Measurements from ENCODE around the gene CASP14.

DNA sequence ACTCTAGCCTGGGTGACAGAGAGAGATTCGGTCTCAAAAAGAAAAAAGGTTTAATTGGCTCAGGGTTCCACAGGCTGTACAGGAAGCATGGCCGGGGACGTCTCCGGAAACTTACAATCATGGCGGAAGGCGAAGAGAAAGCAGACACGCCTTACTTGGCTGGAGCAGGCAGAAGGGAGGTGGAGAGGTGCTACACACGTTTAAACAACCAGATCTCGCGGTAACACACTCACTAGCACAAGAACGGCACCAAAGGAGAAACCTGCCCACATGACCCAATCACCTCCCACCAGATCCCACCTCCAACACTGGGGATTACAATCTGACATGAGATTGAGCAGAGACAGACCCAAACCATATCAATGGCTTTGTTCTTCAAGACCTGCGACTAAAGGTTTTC lies 12.8 kb downstream of the CASP14 start:
- TF ChIP-seq CTCF (IDR thresholded peaks at IDR 0.05; ENCODE audit: low read length): no peak
- no peak for TF ChIP-seq EZH2 (IDR thresholded peaks at IDR 0.05; ENCODE audit: borderline replicate concordance, low read length)
